Amygdala (tissue), 56 donors: ENCODE data around the gene VAV2.

Experiments used
- DNase-seq, 56 donors: peaks; one replicate each; lab custom pipeline; 2025; lab: John Stamatoyannopoulos, UW

The VAV2 gene

DNA sequence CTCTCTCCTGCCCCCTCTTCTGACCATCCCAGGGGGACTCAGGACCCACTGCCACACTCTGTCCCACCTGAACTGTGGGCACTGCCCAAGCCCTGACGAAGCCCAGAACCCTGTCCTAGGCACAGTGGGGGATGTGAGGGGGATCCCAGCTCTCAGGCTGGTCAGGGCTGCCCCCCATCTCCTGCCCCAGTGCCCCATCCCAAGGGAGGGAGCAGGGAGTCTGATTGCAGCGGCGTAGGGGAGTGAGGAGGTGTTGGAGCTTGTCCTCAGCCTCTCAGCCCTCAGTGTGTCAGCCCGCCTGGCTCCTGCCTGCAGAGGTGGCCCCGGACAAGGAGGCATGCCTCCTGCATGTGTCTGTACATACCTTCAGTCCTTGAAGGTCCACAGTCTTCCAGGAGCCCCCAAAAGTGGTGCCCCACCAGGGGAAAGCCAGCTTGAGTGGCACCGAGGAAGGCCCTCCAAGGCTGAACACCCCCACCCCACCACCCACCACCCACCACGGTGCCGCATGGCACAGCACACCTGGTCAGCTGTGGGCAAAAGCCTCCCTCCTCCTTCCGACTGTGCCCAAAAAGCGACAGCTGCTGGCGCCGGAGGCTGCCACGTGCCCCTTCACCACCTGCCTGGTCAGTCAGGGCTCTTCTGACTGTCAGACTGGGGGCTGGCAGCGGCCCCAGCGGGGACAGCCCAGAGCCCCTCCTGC, 254.9 kb downstream of the VAV2 start:
- no peak for DNase-seq

GRCh38 chr9:133735931-133736330, 256.2 kb downstream of the VAV2 start:
- no peak for DNase-seq

- no peak for DNase-seq
These were observed 256.7 kb downstream of the VAV2 start for GRCh38 chr9:133735415-133735775.

- no peak for DNase-seq
These were observed 257.3 kb downstream of the VAV2 start for GRCh38 chr9:133734590-133735414.

DNA sequence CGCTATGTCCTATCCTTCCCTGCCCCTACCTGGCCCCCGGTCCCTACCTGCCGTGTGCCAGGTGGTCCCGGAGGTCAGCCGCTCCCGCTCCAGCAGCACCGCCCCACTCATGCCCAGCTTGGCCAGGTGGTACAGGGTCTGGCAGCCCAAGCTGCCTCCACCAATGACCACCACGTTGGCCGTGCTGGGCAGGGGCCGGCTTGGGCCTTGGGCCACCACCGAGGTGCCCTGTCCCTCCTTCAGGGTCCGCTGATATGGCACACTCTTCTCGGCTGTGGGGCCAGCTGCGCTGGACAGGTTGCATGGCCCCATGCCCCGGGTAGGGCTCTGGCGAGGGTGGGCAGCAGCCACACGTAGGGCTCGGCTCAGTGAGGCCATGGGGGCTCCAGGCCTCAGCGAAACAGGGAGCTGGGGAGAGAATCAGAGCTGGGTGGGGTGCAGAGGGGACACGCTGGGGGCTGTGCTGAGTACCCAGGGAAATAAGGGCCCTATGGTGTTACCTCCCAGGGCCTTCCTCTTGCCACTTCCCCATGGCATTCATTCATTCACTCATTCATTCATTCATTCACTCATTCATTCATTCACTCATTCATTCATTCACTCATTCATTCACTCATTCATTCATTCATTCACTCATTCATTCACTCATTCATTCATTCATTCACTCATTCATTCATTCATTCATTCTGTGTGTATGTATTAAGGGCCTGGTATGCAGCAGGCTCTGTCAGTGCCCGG, 258.2 kb downstream of the VAV2 start:
- no peak for DNase-seq

DNA sequence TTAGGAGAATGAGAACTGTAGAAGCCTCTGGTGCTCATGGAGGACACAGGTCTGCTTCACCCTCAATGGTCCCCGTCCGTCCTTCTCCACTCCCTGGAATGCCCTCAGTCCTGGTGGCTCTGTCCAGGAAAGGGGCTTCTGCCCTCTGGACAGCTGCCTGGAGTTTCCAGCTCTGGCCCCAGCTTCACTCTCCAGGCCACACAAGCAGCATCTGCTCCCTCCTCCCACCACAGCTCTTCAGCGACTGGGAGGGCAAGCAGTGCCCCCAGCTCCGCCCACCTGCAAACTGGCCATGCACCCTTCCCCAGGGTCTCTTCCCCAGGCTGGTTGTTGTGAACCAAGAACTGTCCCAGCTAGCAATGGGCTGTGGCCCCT, 258.7 kb downstream of the VAV2 start:
- no peak for DNase-seq

GRCh38 chr9:133732639-133733408, 259.3 kb downstream of the VAV2 start:
- no peak for DNase-seq

GRCh38 chr9:133731876-133732638, 260.1 kb downstream of the VAV2 start:
- peak in 9 of 56 donors; percentile 7 to 47 (median 22) for DNase-seq

DNA sequence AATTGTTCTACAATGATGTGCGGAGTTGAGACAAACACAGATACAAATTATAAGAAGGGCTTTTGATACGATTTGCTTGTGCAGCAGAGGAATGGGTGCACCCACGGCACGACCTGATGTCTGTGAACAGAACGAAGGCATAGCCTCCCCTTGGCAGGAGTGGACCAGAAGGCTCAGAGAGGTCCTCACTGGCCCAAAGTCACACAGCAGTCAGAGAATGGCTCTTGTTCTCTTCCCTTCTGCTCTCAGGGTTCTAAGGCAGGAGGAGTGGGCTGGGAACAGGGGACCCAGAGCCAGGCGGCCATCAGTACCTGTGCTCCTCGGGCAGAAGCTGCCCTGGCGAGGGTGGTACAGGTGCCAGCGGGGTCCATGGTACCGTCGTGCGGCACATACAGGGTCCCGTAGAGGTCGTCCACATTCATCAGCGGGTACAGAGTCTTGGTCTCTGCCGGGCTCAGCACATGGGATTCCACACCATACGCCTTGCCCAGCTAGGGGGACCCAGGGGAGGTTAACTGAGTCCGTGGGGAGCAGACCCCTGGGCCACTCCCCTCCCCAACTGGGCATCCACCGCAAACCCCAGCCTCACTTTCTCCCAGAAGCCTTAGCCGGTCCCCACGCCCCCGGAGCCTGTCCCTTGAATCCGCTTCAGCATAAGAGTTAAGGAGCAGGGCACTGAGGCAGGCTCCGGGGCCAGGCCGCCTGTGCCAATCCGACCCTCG, 261.0 kb downstream of the VAV2 start:
- no peak for DNase-seq

DNA sequence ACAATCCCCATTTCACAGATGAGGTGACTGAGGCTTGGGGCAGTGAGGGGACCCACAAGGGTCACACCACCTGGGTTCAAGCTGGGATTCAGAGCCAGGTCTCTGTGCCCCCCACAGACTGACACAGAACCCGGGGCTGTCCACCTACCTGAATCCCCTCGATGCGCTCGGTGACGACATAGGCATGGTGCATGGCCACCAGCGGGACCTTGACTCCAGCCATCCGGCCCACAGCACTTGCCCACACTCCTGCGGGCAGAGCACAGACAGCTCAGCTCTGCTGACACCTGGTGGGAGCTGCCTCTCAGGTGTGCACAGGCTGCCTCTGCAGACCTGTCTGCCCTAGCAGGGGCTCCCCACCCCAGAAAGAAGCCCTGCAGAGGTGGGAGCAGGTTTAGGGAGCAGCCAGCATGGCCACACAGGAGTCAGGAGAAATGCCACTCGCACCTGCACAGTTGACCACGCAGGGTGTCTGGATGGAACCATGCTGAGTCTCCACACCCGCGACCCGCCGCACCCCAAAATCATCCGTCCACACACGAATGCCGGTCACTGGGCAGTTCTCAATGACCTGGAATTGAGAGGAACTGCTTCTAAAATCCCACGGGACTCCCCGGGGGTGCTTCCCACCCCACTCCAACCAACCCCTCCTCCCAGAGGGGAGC, 262.4 kb downstream of the VAV2 start:
- no peak for DNase-seq

- DNase-seq = no peak
These were observed 263.1 kb downstream of the VAV2 start for GRCh38 chr9:133728856-133729616.

DNA sequence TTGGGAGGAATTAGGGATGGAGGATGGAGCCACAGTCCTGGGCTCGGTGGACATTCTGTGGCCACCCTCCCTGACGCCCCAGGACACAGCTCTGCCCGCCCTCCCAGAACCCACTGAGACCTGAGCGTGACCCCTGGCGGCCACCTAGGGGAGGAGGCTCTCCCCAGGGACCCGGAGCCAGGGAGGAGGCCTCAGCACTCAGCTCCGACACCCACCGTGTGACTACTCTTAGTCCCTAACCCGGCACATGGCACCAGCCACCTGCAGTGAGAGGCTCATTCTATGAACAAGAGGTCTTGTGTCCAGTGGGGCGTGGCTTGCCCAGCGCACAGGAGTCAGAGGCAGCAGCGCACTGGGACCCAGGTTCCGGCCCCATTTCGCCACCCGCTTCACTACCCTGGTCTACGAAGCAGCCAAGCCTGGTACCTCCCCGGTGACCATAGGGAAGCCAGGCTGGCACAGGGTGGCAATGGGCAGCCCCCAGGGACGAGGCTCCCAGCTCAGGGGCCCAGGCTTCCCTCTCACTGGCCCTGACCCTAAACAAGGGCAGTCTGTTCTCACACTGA, 264.2 kb downstream of the VAV2 start:
- DNase-seq = no peak

GRCh38 chr9:133727277-133727875, 264.7 kb downstream of the VAV2 start:
- DNase-seq = no peak

GRCh38 chr9:133726401-133727276, 265.5 kb downstream of the VAV2 start:
- peak in 12 of 56 donors; percentile 6 to 61 (median 28) for DNase-seq

DNA sequence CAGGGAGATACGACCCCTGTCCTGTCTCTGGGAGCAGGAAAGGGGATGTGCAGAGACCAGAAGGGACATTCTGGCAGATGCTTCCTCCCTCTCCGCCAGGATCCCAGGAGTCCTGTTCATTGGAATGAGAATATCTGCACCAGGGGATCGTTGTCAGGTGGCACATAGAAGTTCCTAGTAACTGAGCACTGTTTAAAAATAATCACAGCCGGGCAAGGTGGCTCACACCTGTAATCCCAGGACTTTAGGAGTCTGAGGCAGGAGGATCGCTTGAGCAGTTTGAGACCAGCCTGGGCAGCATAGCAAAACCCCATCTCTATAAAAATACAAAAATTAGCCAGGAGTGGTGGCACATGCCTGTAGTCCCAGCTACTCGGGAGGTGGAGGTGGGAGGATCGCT, 266.2 kb downstream of the VAV2 start:
- DNase-seq = no peak
